BJ (cell line): ENCODE data around the gene ACO2. TPM values are rescaled to one million over a fixed set of nuclear protein-coding genes. Genes with fewer than 3 reads are reported as not detected.

Source experiments
- CTCF ChIA-PET: fragments of 350-600 bp; formaldehyde crosslinking; extraction: SDS; loops from one replicate; lab custom pipeline; 2021; ENCODE audit warnings: antibody characterized with exemption, inconsistent platforms; lab: Yijun Ruan, JAX
- POLR2A ChIA-PET: fragments of 300-600 bp; sonication (Branson Sonifier 250); formaldehyde crosslinking; extraction: SDS; loops from one replicate; lab custom pipeline; 2021; ENCODE audit warnings: antibody characterized with exemption; lab: Charles Lee
- DNase-seq: peaks from one replicate; pipeline ENCODE4 v3.0.0-alpha.2; 2011; ENCODE audit warnings: low read depth
- H3K27me3 ChIP-seq: 2 replicates; pipeline ENCODE4 v1.6.0; 2011; ENCODE audit warnings: low read length; ENCODE audit not compliant: control insufficient read depth, insufficient read depth
- H3K36me3 ChIP-seq: 2 replicates; pipeline ENCODE4 v1.5.1; 2011; ENCODE audit warnings: low read length; ENCODE audit not compliant: control insufficient read depth, insufficient read depth
- H3K4me3 ChIP-seq: 2 replicates; pipeline ENCODE4 v1.5.1; 2011; ENCODE audit warnings: low read depth, mild to moderate bottlenecking, control low read depth, low read length
- polyA plus RNA-seq: library from polyadenylated mRNA; depleted of rRNA; stranded (reverse); fragments of >200 nt; gene quantifications from 2 replicates; pipeline ENCODE4 v1.2.3, GENCODE V29; 2011
- TF ChIP-seq, protein P1 (sequence below): IDR thresholded peaks from 2 replicates; pipeline ENCODE4 v1.5.1; 2011; ENCODE audit warnings: low read depth, mild to moderate bottlenecking, control low read depth, inconsistent platforms, low read length, moderate library complexity; ENCODE audit not compliant: insufficient read depth

Gene ACO2
- polyA plus RNA-seq, 1 experiment, result 60.5 TPM

DNA sequence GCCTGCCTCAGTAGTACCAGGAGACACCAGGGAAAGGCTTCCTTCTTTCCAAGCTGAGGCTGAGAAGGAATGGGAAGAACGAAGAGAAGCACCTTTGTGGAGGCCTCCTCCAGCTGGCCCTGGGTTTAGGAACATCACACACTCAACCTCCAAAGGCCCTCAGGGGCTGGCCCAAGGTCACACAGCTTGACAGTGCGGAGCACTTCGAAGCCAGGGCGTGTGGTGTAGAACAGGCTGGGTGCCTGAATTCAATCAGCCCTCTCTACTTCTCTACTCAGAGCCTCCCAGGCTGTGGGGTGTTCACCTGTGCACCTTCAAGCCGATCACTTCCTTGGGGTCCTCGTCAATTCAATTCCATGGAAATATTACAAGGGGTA, 91.2 kb downstream of the ACO2 start:
- Histone ChIP-seq H3K4me3 (peak overlapping the region; percentile 67), H3K36me3 (no peaks in the 10 kb centered on the region), H3K27me3 (no peaks in the 10 kb centered on the region)
- ChIA-PET POLR2A (no interaction called here), CTCF (interaction anchor here (1.1 to 4.5 kb wide), 4 partner anchors 26 to 156 kb away, joined by 3 to 20 read pairs (median 4); no protein-coding TSS in a partner anchor)
- TF ChIP-seq, protein P1, sequence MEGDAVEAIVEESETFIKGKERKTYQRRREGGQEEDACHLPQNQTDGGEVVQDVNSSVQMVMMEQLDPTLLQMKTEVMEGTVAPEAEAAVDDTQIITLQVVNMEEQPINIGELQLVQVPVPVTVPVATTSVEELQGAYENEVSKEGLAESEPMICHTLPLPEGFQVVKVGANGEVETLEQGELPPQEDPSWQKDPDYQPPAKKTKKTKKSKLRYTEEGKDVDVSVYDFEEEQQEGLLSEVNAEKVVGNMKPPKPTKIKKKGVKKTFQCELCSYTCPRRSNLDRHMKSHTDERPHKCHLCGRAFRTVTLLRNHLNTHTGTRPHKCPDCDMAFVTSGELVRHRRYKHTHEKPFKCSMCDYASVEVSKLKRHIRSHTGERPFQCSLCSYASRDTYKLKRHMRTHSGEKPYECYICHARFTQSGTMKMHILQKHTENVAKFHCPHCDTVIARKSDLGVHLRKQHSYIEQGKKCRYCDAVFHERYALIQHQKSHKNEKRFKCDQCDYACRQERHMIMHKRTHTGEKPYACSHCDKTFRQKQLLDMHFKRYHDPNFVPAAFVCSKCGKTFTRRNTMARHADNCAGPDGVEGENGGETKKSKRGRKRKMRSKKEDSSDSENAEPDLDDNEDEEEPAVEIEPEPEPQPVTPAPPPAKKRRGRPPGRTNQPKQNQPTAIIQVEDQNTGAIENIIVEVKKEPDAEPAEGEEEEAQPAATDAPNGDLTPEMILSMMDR, result no peak
- DNase-seq, result no peak

DNA sequence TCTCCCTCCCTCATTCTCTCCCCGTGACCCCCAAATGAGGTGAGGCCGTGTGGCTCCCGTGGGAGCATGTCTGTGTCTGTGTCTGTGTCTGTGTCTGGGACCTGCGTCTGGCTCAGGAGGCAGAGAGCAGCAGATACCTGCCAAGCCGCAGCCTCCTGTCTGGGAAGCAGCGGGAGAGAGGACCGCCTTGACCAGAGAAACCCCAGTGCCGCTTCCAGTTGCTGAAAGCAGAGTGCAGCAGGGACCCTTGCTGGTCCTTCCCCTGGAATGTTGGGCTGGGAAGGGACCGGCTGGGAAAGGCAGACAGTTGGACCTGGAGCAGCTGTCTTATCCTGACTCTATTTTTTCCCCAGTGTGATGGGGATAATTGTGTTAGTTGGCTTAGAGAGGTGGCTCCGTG, 92.4 kb downstream of the ACO2 start:
- Histone ChIP-seq H3K36me3 (no peaks in the 10 kb centered on the region), H3K27me3 (no peaks in the 10 kb centered on the region), H3K4me3 (peak overlapping the region; percentile 67)
- CTCF ChIA-PET, result interaction anchor here (0.8 to 4.5 kb wide), 3 partner anchors 16 to 157 kb away, joined by 3 to 20 read pairs (median 5); no protein-coding TSS in a partner anchor
- no peak for DNase-seq
- TF ChIP-seq, protein P1, result no peak
- POLR2A ChIA-PET, result no interaction called here

DNA sequence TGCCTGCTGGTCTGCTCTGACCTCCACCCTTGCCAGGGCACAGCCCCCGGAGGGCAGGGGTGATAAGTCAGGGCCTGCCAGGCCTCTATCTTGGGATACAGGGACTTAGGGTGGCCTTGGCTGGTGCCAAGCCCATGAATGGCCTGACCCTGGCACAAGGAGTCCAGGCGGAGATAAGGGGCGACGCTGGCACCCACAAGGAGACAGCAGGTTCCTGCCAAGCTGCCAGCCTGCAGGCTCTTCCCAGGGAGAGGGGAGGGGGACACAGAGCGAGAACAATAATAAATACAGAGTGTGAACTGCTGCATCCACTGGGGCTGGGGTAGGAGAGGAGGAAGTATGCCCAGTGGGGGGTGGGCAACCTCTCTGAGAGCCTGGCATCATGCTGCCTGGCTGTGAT, 92.9 kb downstream of the ACO2 start:
- Histone ChIP-seq H3K4me3 (peak overlapping the region; percentile 67), H3K27me3 (no peaks in the 10 kb centered on the region), H3K36me3 (no peaks in the 10 kb centered on the region)
- TF ChIP-seq, protein P1, result no peak
- no peak for DNase-seq
- ChIA-PET POLR2A (no interaction called here), CTCF (interaction anchor here (0.8 to 4.5 kb wide), 4 partner anchors 16 to 158 kb away, joined by 3 to 20 read pairs (median 6); partner anchors contain the start of gene PMM1)

DNA sequence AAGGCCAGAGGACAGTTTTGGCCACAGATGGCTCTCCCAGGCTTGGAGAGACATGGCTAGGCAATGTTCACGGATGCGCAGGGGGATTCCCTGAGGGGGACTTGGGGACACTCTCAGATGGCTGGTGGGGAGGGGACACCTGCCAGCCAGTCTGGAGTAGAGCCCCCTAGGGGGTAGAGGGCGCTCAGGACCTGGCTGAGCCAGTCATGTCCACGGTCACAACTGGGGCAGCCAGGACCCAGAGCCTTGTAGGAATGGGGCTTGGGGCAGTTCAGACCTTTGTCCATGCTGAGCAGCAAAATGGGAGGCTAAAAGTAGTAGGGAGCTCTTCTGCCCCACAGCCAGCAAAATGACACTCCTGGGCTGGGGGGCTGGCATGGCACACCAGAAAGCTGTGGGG, 93.5 kb downstream of the ACO2 start:
- no peak for DNase-seq
- CTCF ChIA-PET, result interaction anchor here (1.4 to 4.5 kb wide), 3 partner anchors 20 to 36 kb away, joined by 3 to 20 read pairs (median 7); partner anchors contain the start of gene PMM1
- H3K27me3 ChIP-seq, result no peaks in the 10 kb centered on the region
- POLR2A ChIA-PET, result no interaction called here
- no peaks in the 10 kb centered on the region for H3K36me3 ChIP-seq
- TF ChIP-seq, protein P1, result no peak
- H3K4me3 ChIP-seq, result peak overlapping the region; percentile 67

DNA sequence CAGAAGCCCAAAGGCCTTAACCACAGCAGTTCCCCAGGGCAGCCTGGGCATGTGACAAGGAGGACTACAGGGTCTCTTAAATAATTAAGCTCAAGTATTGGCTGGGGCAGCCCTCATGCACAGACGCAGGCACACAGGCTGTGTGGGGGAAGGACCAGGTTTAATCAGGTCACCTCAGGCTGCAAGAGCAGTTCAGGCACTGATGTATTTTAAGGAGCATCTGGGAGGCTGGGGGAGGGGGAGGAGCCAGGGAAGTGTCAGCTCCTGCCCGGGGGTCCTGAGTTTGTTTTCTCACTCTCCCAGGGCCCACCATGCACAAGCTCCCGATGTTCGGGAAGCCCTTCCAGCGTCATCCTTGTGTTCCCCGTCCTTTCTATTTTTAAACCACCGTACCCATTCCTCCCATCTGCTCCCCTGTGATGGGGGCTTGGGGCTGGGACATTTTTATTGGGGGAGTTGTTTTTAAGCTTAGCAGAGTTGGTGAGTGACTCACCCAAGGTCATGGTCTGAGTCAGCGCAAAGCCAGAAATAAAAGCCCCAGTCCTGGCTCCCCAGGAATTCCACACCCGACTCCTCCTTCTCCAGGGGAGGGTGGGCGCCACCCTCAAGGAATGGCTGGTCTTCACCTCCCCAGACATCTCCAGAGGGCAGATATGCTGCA, 94.3 kb downstream of the ACO2 start:
- TF ChIP-seq, protein P1, result no peak
- no peaks in the 10 kb centered on the region for H3K27me3 ChIP-seq
- peak; percentile 70 for DNase-seq
- peak overlapping the region; percentile 19 for H3K4me3 ChIP-seq
- no peaks in the 10 kb centered on the region for H3K36me3 ChIP-seq
- CTCF ChIA-PET, result interaction anchor here (0.9 to 4.5 kb wide), 4 partner anchors 19 to 35 kb away, joined by 3 to 20 read pairs (median 6); partner anchors contain the start of genes PMM1 and POLR3H
- POLR2A ChIA-PET, result interaction anchor here (1.0 kb wide), 2 partner anchors 19 to 26 kb away, joined by 3 to 5 read pairs; partner anchors contain the start of genes PMM1 and POLR3H
